B cell (primary cell): ENCODE measurements around the gene SHANK1. TPM values are rescaled to one million over a fixed set of nuclear protein-coding genes. Genes with fewer than 3 reads are reported as not detected.

ENCODE experiments used
- ATAC-seq: fragments of 200-7000 bp; cut with Tn5 transposase; one replicate; pipeline ENCODE4 v1.10.0; 2021; ENCODE audit warnings: low read depth, mild to moderate bottlenecking, moderate number of reproducible peaks, moderate library complexity
- CTCF ChIA-PET: fragments of 350-600 bp; sonication (Branson Sonifier 250); formaldehyde crosslinking; loops from one replicate; lab custom pipeline; 2021; ENCODE audit warnings: antibody characterized with exemption, inconsistent platforms; lab: Charles Lee
- POLR2A ChIA-PET: fragments of 350-600 bp; sonication (Branson Sonifier 250); formaldehyde crosslinking; loops from one replicate; lab custom pipeline; 2021; ENCODE audit warnings: antibody characterized with exemption; lab: Charles Lee
- DNase-seq: peaks from one replicate; pipeline ENCODE4 v3.0.0; 2013
- H2AFZ ChIP-seq: 2 replicates; pipeline ENCODE4 v1.6.1; 2012; ENCODE audit warnings: mild to moderate bottlenecking, low read depth, low read length; ENCODE audit not compliant: insufficient read depth, poor library complexity, severe bottlenecking
- H3K27ac ChIP-seq, 2 donors: 1 replicate in 1 of 2; 2 replicates in 1 of 2; pipeline ENCODE4 v1.5.1; 2012 to 2013; ENCODE audit warnings: low read length in 2 of 2, mild to moderate bottlenecking in 2 of 2, moderate library complexity in 1 of 2
- H3K27me3 ChIP-seq, 4 experiments: fragments of 200-600 bp in 1 of 4; sonication (generic) in 1 of 4; replicated peaks in 1 of 4; 1 replicate in 2 of 4; 2 replicates in 2 of 4; pipeline versions ENCODE4 v1.6.1 to v1.7.0; 2013 to 2016; ENCODE audit warnings: low read length in 3 of 4, mild to moderate bottlenecking in 2 of 4, mixed read lengths in 1 of 4, moderate library complexity in 1 of 4; ENCODE audit not compliant: insufficient read depth in 4 of 4, control insufficient read depth in 3 of 4; ENCODE audit errors: control extremely low read depth in 1 of 4
- H3K36me3 ChIP-seq, 2 experiments: replicated peaks in 1 of 2; 1 replicate in 1 of 2; 2 replicates in 1 of 2; pipeline versions ENCODE4 v1.6.1 to v1.7.1; 2013; ENCODE audit warnings: low read length in 1 of 2; ENCODE audit not compliant: insufficient read depth in 2 of 2, control insufficient read depth in 1 of 2; ENCODE audit errors: control extremely low read depth in 1 of 2, extremely low read depth in 1 of 2
- H3K4me1 ChIP-seq, 2 donors: fragments of 200-600 bp in 1 of 2; sonication (generic) in 1 of 2; 1 replicate in 1 of 2; 2 replicates in 1 of 2; pipeline versions ENCODE4 v1.5.1 to v1.6.1; 2013 to 2017; ENCODE audit warnings: low read length in 2 of 2; ENCODE audit not compliant: control insufficient read depth in 2 of 2, insufficient read depth in 2 of 2
- H3K4me2 ChIP-seq: replicated peaks from 2 replicates; pipeline ENCODE3; 2012; ENCODE audit warnings: mild to moderate bottlenecking, low read depth, low read length; ENCODE audit not compliant: poor library complexity, severe bottlenecking
- H3K4me3 ChIP-seq, 5 experiments: fragments of 200-600 bp in 1 of 5; sonication (generic) in 1 of 5; 1 replicate in 3 of 5; 2 replicates in 2 of 5; pipeline versions ENCODE4 v1.5.1 to v1.7.0; 2011 to 2016; ENCODE audit warnings: low read length in 4 of 5, mild to moderate bottlenecking in 4 of 5, low read depth in 2 of 5, control low read depth in 1 of 5, moderate library complexity in 1 of 5; ENCODE audit not compliant: insufficient read depth in 1 of 5; ENCODE audit errors: control extremely low read depth in 1 of 5, extremely low read depth in 1 of 5
- H3K79me2 ChIP-seq: fragments of 200-600 bp; sonication (generic); one replicate; pipeline ENCODE4 v1.6.0; 2016; ENCODE audit warnings: low read length; ENCODE audit not compliant: control insufficient read depth, insufficient read depth
- H3K9ac ChIP-seq: fragments of 200-600 bp; sonication (generic); 2 replicates; pipeline ENCODE4 v1.6.1; 2017; ENCODE audit warnings: mild to moderate bottlenecking, low read length, moderate library complexity
- H3K9me3 ChIP-seq, 3 donors: one replicate each; pipeline versions ENCODE4 v1.6.1 to v1.7.1; 2013; ENCODE audit warnings: low read length in 2 of 3; ENCODE audit not compliant: control insufficient read depth in 2 of 3, insufficient read depth in 1 of 3; ENCODE audit errors: control extremely low read depth in 1 of 3
- H4K20me1 ChIP-seq: 2 replicates; pipeline ENCODE4 v1.6.0; 2012; ENCODE audit warnings: mild to moderate bottlenecking, low read length; ENCODE audit not compliant: insufficient read depth, control insufficient read depth, poor library complexity, severe bottlenecking
- H3K27ac Mint-ChIP-seq: one replicate; pipeline ENCODE4 v1.8.0; 2021; ENCODE audit warnings: mixed read lengths
- H3K27me3 Mint-ChIP-seq: one replicate; pipeline ENCODE4 v1.8.0; 2021; ENCODE audit warnings: mixed read lengths
- H3K4me1 Mint-ChIP-seq: one replicate; pipeline ENCODE4 v1.8.0; 2021; ENCODE audit warnings: mixed read lengths
- H3K4me3 Mint-ChIP-seq: one replicate; pipeline ENCODE4 v1.8.0; 2021; ENCODE audit warnings: mixed read lengths
- H3K9me3 Mint-ChIP-seq: one replicate; pipeline ENCODE4 v1.8.0; 2022; ENCODE audit warnings: mixed read lengths; ENCODE audit not compliant: insufficient read depth
- EZH2 ChIP-seq: IDR thresholded peaks from 2 replicates; pipeline ENCODE4 v1.6.1; 2012; ENCODE audit warnings: borderline replicate concordance, low read depth, mild to moderate bottlenecking, moderate library complexity, low read length; ENCODE audit not compliant: insufficient read depth, poor library complexity, severe bottlenecking
- WGBS: methylation state at CpG from one replicate; pipeline ENCODE4 v1.1.5; 2013; ENCODE audit warnings: missing lambda C conversion rate; ENCODE audit not compliant: insufficient coverage; 5-methylcytosine and 5-hydroxymethylcytosine counted together
- intact Hi-C: fragments of 100-400 bp; cut with micrococcal nuclease; formaldehyde crosslinking; loops from one replicate; pipeline ENCODE4 v1.10.0; 2022
- polyA plus RNA-seq: library from polyadenylated mRNA; depleted of rRNA; stranded (reverse); fragments of >200 nt; gene quantifications from 2 replicates; pipeline ENCODE4 v1.2.3, GENCODE V29; 2012
- total RNA-seq, 2 donors: library from RNA; stranded (reverse); fragments of 120-200 nt in 1 of 2; gene quantifications; 1 replicate in 1 of 2; 2 replicates in 1 of 2; pipeline versions ENCODE4 v1.2.3 to v1.2.4, GENCODE V29; 2013 to 2022
- TF ChIP-seq, protein P1 (sequence below): fragments of 200-600 bp; IDR thresholded peaks from one replicate; pipeline ENCODE4 v1.8.0; 2022; ENCODE audit warnings: antibody characterized with exemption, mild to moderate bottlenecking

SHANK1 gene
- total and polyA plus RNA-seq, 2 donors (not counting 1 experiment from before 2014, with no cell fraction given): not detected

DNA sequence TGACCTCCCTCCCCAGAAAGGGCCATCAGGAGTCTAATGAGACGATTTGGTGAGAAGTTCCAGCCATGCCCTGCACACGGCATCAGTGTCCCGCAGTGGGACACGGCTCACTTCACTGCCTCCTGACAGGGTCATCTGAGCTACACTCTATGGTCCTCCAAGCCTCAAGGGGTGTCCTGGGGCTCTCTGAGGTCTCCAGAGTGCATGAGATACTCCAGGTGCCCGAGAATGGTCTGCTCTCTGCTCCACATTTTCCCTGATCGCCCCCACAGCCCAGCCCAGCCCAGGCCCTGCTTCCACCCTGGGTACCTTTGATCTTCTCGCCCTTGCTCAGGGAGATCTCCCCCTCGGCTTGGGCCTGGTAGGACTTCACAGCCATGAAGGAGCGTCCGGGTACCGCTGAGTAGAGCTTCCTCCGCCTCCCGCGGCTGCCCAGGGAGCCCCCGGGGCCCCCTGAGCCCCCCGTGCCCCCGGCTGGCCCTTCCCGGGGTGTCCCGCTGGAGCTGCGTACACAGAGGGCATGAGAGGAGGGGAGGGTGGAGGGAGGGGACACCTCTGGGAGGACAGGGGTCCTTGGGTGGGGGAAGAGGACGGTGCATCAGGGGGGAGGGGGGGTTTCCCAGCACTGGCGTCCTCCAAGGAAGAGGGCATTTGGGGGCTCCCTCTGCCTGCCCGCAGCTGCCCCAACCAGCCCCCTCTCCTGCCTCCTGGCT, 17.3 kb downstream of the SHANK1 start:
- Histone ChIP-seq H3K4me3 (no peak overlapping the region), H3K4me1 (no peaks in the 10 kb centered on the region), H2AFZ (no peak overlapping the region), H3K79me2 (no peaks in the 10 kb centered on the region), H3K9me3 (peaks cover 0 to 5% (median 0%) of the 10 kb centered on the region in 3 donors), H3K4me2 (no peak overlapping the region), H3K27me3 (peaks cover 0 to 42% (median 5%) of the 10 kb centered on the region in 4 experiments), H3K27ac (no peak overlapping the region), H4K20me1 (no peaks in the 10 kb centered on the region), H3K9ac (no peak overlapping the region), H3K36me3 (no peaks in the 10 kb centered on the region)
- Mint-ChIP-seq H3K4me1 (no peaks in the 10 kb centered on the region), H3K9me3 (no peaks in the 10 kb centered on the region), H3K4me3 (no peak overlapping the region), H3K27ac (no peak overlapping the region), H3K27me3 (peaks cover 56% of the 10 kb centered on the region)
- ATAC-seq (no peak), DNase-seq (no peak)
- TF ChIP-seq EZH2: no peak
- CTCF ChIA-PET: no interaction called here
- intact Hi-C loops: no loop called here
- POLR2A ChIA-PET: no interaction called here
- WGBS: 76% methylated on average over 18 of the region's 23 CpGs

DNA sequence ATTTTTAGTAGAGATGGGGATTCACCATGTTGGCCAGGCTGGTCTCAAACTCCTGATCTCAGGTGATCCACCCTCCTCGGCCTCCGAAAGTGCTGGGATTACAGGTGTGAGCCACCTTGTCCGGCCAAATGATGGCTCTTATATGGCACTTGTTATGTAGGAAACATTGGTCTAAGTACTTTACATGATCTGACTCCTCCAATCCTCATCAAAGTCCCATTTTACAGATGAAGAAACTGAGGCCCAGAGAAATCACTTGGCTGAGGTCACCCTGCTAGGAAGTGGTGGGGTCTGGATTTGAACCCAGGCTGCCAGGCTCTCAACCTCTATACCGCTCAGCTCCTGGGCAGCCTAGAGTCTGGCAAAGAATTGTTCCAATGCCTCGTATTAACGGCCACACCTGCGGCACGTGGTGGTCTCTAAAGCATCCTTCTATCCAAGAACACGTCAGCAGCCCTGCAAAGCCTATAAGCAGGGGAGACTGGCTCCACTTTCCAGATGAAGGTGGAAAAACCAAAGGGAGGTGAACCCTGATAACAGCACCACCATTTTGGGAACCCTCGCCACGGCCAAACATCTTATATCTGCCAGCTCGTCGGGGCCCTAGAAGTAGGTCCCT, 18.1 kb downstream of the SHANK1 start:
- H3K9me3 Mint-ChIP-seq: no peaks in the 10 kb centered on the region
- Histone ChIP-seq H3K4me1 (no peaks in the 10 kb centered on the region), H2AFZ (no peak overlapping the region), H3K9ac (no peak overlapping the region), H4K20me1 (no peaks in the 10 kb centered on the region), H3K27me3 (peaks cover 0 to 47% (median 7%) of the 10 kb centered on the region in 4 experiments), H3K36me3 (no peaks in the 10 kb centered on the region), H3K4me2 (no peak overlapping the region), H3K9me3 (peaks cover 0 to 4% (median 0%) of the 10 kb centered on the region in 3 donors), H3K79me2 (no peaks in the 10 kb centered on the region), H3K27ac (no peak overlapping the region), H3K4me3 (no peak overlapping the region)
- CTCF ChIA-PET: interaction anchor here (1.3 kb wide), 1 partner anchor 221 kb away, joined by 5 read pairs; no protein-coding TSS in a partner anchor
- no peak overlapping the region for H3K27ac Mint-ChIP-seq
- peaks cover 63% of the 10 kb centered on the region for H3K27me3 Mint-ChIP-seq
- DNase-seq: no peak
- intact Hi-C loops: no loop called here
- TF ChIP-seq, protein P1, sequence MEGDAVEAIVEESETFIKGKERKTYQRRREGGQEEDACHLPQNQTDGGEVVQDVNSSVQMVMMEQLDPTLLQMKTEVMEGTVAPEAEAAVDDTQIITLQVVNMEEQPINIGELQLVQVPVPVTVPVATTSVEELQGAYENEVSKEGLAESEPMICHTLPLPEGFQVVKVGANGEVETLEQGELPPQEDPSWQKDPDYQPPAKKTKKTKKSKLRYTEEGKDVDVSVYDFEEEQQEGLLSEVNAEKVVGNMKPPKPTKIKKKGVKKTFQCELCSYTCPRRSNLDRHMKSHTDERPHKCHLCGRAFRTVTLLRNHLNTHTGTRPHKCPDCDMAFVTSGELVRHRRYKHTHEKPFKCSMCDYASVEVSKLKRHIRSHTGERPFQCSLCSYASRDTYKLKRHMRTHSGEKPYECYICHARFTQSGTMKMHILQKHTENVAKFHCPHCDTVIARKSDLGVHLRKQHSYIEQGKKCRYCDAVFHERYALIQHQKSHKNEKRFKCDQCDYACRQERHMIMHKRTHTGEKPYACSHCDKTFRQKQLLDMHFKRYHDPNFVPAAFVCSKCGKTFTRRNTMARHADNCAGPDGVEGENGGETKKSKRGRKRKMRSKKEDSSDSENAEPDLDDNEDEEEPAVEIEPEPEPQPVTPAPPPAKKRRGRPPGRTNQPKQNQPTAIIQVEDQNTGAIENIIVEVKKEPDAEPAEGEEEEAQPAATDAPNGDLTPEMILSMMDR: no peak
- no peak for TF ChIP-seq EZH2
- no peak for ATAC-seq
- 93% methylated on average over 10 of the region's 13 CpGs for WGBS
- no peak overlapping the region for H3K4me3 Mint-ChIP-seq
- H3K4me1 Mint-ChIP-seq: peaks cover 2% of the 10 kb centered on the region
- POLR2A ChIA-PET: no interaction called here
